Measurements from ENCODE around the gene MAPKBP1. TPM values are rescaled to one million over a fixed set of nuclear protein-coding genes. Genes with fewer than 3 reads are reported as not detected.

MAPKBP1 gene
- total and polyA plus RNA-seq, 9 of the 15 experiments (the other 6 are each of a cell fraction or from before 2014, with no cell fraction given) = 0.15 to 9.5 (median 4.5) TPM

GRCh38 chr15:41746802-41747201 lies 27.5 kb upstream of the MAPKBP1 start (continued):
- TF ChIP-seq JUN (IDR thresholded peaks at IDR 0.05; ENCODE audit: borderline replicate concordance, low read depth, low read length) (no peak), JUN (CRISPR knock-in tag; IDR thresholded peaks at IDR 0.05; ENCODE audit: borderline replicate concordance) (no peak), ZNF644 (tag; IDR thresholded peaks at IDR 0.05; ENCODE audit: low read depth) (no peak), MGA (IDR thresholded peaks at IDR 0.05) (no peak), CEBPB (tag; IDR thresholded peaks at IDR 0.05) (peak; percentile 74)

Data from K562 (cell line).